Activated CD4-positive, CD25-positive, alpha-beta regulatory T cell treated with anti-CD3 and anti-CD28 coated beads, Interleukin-2, amount 50 U/mL, for 24 hours (primary cell): ENCODE measurements around the gene FNDC3B.

Source experiments
- ATAC-seq, 2 donors: fragments of 150-1000 bp; cut with Tn5 transposase; one replicate each; pipeline ENCODE4 v1.10.0; 2021; ENCODE audit warnings: mild to moderate bottlenecking in 1 of 2, moderate library complexity in 1 of 2

The FNDC3B gene

GRCh38 chr3:172056416-172056815 lies 17.0 kb downstream of the FNDC3B start:
- peak in 1 of 2 donors; percentile 38 for ATAC-seq

GRCh38 chr3:172057059-172057458 lies 17.7 kb downstream of the FNDC3B start:
- ATAC-seq, result no peak

- ATAC-seq, result no peak
These were observed 18.4 kb downstream of the FNDC3B start for GRCh38 chr3:172057624-172058327.

GRCh38 chr3:172059532-172059931 lies 20.2 kb downstream of the FNDC3B start:
- no peak for ATAC-seq

GRCh38 chr3:172060234-172060633 lies 20.9 kb downstream of the FNDC3B start:
- ATAC-seq, result no peak

GRCh38 chr3:172061724-172062184 lies 22.4 kb downstream of the FNDC3B start:
- peak in 1 of 2 donors; percentile 38 for ATAC-seq

- no peak for ATAC-seq
These were observed 23.4 kb downstream of the FNDC3B start for GRCh38 chr3:172062761-172063160.

- no peak for ATAC-seq
These were observed 24.4 kb downstream of the FNDC3B start for GRCh38 chr3:172063456-172064432.

- ATAC-seq, result no peak
These were observed 26.1 kb downstream of the FNDC3B start for GRCh38 chr3:172065527-172065926.

GRCh38 chr3:172065967-172066762 lies 26.8 kb downstream of the FNDC3B start:
- no peak for ATAC-seq

GRCh38 chr3:172066880-172067796 lies 27.8 kb downstream of the FNDC3B start:
- no peak for ATAC-seq

- no peak for ATAC-seq
These were observed 28.6 kb downstream of the FNDC3B start for GRCh38 chr3:172067837-172068440.

- no peak for ATAC-seq
These were observed 29.6 kb downstream of the FNDC3B start for GRCh38 chr3:172068977-172069376.

GRCh38 chr3:172069478-172069877 lies 30.1 kb downstream of the FNDC3B start:
- no peak for ATAC-seq

- ATAC-seq, result no peak
These were observed 30.9 kb downstream of the FNDC3B start for GRCh38 chr3:172070269-172070668.

- ATAC-seq, result no peak
These were observed 31.4 kb downstream of the FNDC3B start for GRCh38 chr3:172070802-172071201.

- ATAC-seq, result no peak
These were observed 32.5 kb downstream of the FNDC3B start for GRCh38 chr3:172071780-172072330.

GRCh38 chr3:172072543-172072942 lies 33.2 kb downstream of the FNDC3B start:
- ATAC-seq, result no peak

GRCh38 chr3:172073262-172073915 lies 34.0 kb downstream of the FNDC3B start:
- ATAC-seq, result no peak

- ATAC-seq, result no peak
These were observed 34.7 kb downstream of the FNDC3B start for GRCh38 chr3:172074032-172074431.
